ENCODE data around the gene MYO1C. TPM values are rescaled to one million over a fixed set of nuclear protein-coding genes. Genes with fewer than 3 reads are reported as not detected.

The MYO1C gene
- total and polyA plus RNA-seq, 2 donors (not counting 1 experiment from before 2014, with no cell fraction given): 164 to 190 TPM

GRCh38 chr17:1494736-1495253, 2.3 kb upstream of the MYO1C start:
- H3K27ac ChIP-seq (ENCODE audit: insufficient read depth, low read length): no peak overlapping the region
- H3K4me2 ChIP-seq (ENCODE audit: extremely low read depth, insufficient read depth, low read length): no peak overlapping the region
- H3K9ac ChIP-seq (ENCODE audit: insufficient read depth, low read length): no peak overlapping the region

GRCh38 chr17:1494203-1494602, 1.7 kb upstream of the MYO1C start:
- H2AFZ ChIP-seq (ENCODE audit: low read length): no peak overlapping the region
- no peak overlapping the region for H3K9ac ChIP-seq (ENCODE audit: insufficient read depth, low read length)
- TF ChIP-seq CTCF (conservative IDR thresholded peaks at IDR 0.05 in 1 of 2, IDR thresholded peaks at IDR 0.05 in 1 of 2; ENCODE audit: low read depth in 1 of 2, low read length in 2 of 2) (no peak), EZH2 (IDR thresholded peaks at IDR 0.05; ENCODE audit: low read length, missing control alignments) (no peak)
- peaks cover 2% of the 10 kb centered on the region for H3K4me1 ChIP-seq (ENCODE audit: control insufficient read depth, extremely low read depth, insufficient read depth, low read length)
- no peak for DNase-seq (ENCODE audit: low read depth in 2 of 2)
- H3K4me2 ChIP-seq (ENCODE audit: extremely low read depth, insufficient read depth, low read length): no peak overlapping the region
- H3K36me3 ChIP-seq (ENCODE audit: control insufficient read depth, insufficient read depth, low read length): peaks cover 6% of the 10 kb centered on the region
- no peak overlapping the region for H3K27ac ChIP-seq (ENCODE audit: insufficient read depth, low read length)
- no peaks in the 10 kb centered on the region for H3K27me3 ChIP-seq (ENCODE audit: control insufficient read depth, insufficient read depth, low read length)
- H3K9me3 ChIP-seq (ENCODE audit: control insufficient read depth, insufficient read depth, low read depth, low read length): no peaks in the 10 kb centered on the region
- no peak overlapping the region for H3K4me3 ChIP-seq (replicated peaks in 1 of 4; ENCODE audit: control extremely low read depth in 1 of 4, insufficient read depth in 1 of 4, low read depth in 3 of 4, low read length in 4 of 4)
- peaks cover 16% of the 10 kb centered on the region for H3K79me2 ChIP-seq (ENCODE audit: control insufficient read depth, insufficient read depth, low read length)
- no peaks in the 10 kb centered on the region for H4K20me1 ChIP-seq (ENCODE audit: control insufficient read depth, extremely low read depth, insufficient read depth, low read length)

More at GRCh38 chr17:1494736-1495253, 2.3 kb upstream of the MYO1C start:
- H3K79me2 ChIP-seq (ENCODE audit: control insufficient read depth, insufficient read depth, low read length): peaks cover 11% of the 10 kb centered on the region
- peaks cover 2% of the 10 kb centered on the region for H3K4me1 ChIP-seq (ENCODE audit: control insufficient read depth, extremely low read depth, insufficient read depth, low read length)
- no peak for DNase-seq (ENCODE audit: low read depth in 2 of 2)
- no peaks in the 10 kb centered on the region for H4K20me1 ChIP-seq (ENCODE audit: control insufficient read depth, extremely low read depth, insufficient read depth, low read length)
- TF ChIP-seq EZH2 (IDR thresholded peaks at IDR 0.05; ENCODE audit: low read length, missing control alignments) (no peak), CTCF (conservative IDR thresholded peaks at IDR 0.05 in 1 of 2, IDR thresholded peaks at IDR 0.05 in 1 of 2; ENCODE audit: low read depth in 1 of 2, low read length in 2 of 2) (no peak)
- peaks cover 6% of the 10 kb centered on the region for H3K36me3 ChIP-seq (ENCODE audit: control insufficient read depth, insufficient read depth, low read length)
- no peak overlapping the region for H3K4me3 ChIP-seq (replicated peaks in 1 of 4; ENCODE audit: control extremely low read depth in 1 of 4, insufficient read depth in 1 of 4, low read depth in 3 of 4, low read length in 4 of 4)
- H3K9me3 ChIP-seq (ENCODE audit: control insufficient read depth, insufficient read depth, low read depth, low read length): no peaks in the 10 kb centered on the region
- H2AFZ ChIP-seq (ENCODE audit: low read length): no peak overlapping the region
- no peaks in the 10 kb centered on the region for H3K27me3 ChIP-seq (ENCODE audit: control insufficient read depth, insufficient read depth, low read length)

- Histone ChIP-seq H3K4me1 (ENCODE audit: control insufficient read depth, extremely low read depth, insufficient read depth, low read length) (peaks cover 8% of the 10 kb centered on the region), H3K4me2 (ENCODE audit: extremely low read depth, insufficient read depth, low read length) (no peak overlapping the region)
These were observed 950 bp upstream of the MYO1C start for GRCh38 chr17:1493291-1493980.

More at GRCh38 chr17:1493291-1493980, 950 bp upstream of the MYO1C start:
- no peaks in the 10 kb centered on the region for H3K9me3 ChIP-seq (ENCODE audit: control insufficient read depth, insufficient read depth, low read depth, low read length)
- H3K36me3 ChIP-seq (ENCODE audit: control insufficient read depth, insufficient read depth, low read length): peaks cover 6% of the 10 kb centered on the region
- peaks cover 22% of the 10 kb centered on the region for H3K79me2 ChIP-seq (ENCODE audit: control insufficient read depth, insufficient read depth, low read length)
- H3K4me3 ChIP-seq (replicated peaks in 1 of 4; ENCODE audit: control extremely low read depth in 1 of 4, insufficient read depth in 1 of 4, low read depth in 3 of 4, low read length in 4 of 4): no peak overlapping the region
- no peak for TF ChIP-seq CTCF (conservative IDR thresholded peaks at IDR 0.05 in 1 of 2, IDR thresholded peaks at IDR 0.05 in 1 of 2; ENCODE audit: low read depth in 1 of 2, low read length in 2 of 2)
- TF ChIP-seq EZH2 (IDR thresholded peaks at IDR 0.05; ENCODE audit: low read length, missing control alignments): no peak
- H3K9ac ChIP-seq (ENCODE audit: insufficient read depth, low read length): no peak overlapping the region
- no peak for DNase-seq (ENCODE audit: low read depth in 2 of 2)
- H3K27ac ChIP-seq (ENCODE audit: insufficient read depth, low read length): no peak overlapping the region
- no peaks in the 10 kb centered on the region for H4K20me1 ChIP-seq (ENCODE audit: control insufficient read depth, extremely low read depth, insufficient read depth, low read length)
- no peaks in the 10 kb centered on the region for H3K27me3 ChIP-seq (ENCODE audit: control insufficient read depth, insufficient read depth, low read length)
- no peak overlapping the region for H2AFZ ChIP-seq (ENCODE audit: low read length)
